Esophagus muscularis mucosa (tissue), 4 donors: ENCODE data around the gene TNKS2. TPM values are rescaled to one million over a fixed set of nuclear protein-coding genes. Genes with fewer than 3 reads are reported as not detected.
A peak's percentile ranks its signal among the peaks of the same experiment; 100 is the strongest.

Experiments
- DNase-seq: peaks from one replicate; pipeline ENCODE4 v3.0.0-alpha.2; 2017; ENCODE audit errors: extremely low spot score
- H3K27ac ChIP-seq, 4 donors: fragments of 200-600 bp; sonication (generic); replicated peaks in 1 of 4; 1 replicate in 3 of 4; 2 replicates in 1 of 4; pipeline ENCODE4 v1.5.1; 2016 to 2019; ENCODE audit warnings: mild to moderate bottlenecking in 1 of 4
- H3K27me3 ChIP-seq, 4 donors: fragments of 200-600 bp; sonication (generic); one replicate each; pipeline versions ENCODE4 v1.5.1 to v1.6.0; 2016 to 2019
- H3K36me3 ChIP-seq, 4 donors: fragments of 200-600 bp; sonication (generic); one replicate each; pipeline ENCODE4 v1.5.1; 2016 to 2019
- H3K4me1 ChIP-seq, 4 donors: fragments of 200-600 bp; sonication (generic); one replicate each; pipeline ENCODE4 v1.5.1; 2016 to 2019
- H3K4me3 ChIP-seq, 4 donors: fragments of 200-600 bp; sonication (generic); 1 replicate in 2 of 4; 2 replicates in 2 of 4; pipeline ENCODE4 v1.5.1; 2016 to 2019; ENCODE audit warnings: mild to moderate bottlenecking in 4 of 4, moderate library complexity in 1 of 4
- H3K9me3 ChIP-seq, 4 donors: fragments of 200-600 bp; sonication (generic); 1 replicate in 3 of 4; 2 replicates in 1 of 4; pipeline ENCODE4 v1.5.1; 2016 to 2019
- EP300 ChIP-seq: sonication (generic); formaldehyde crosslinking; IDR thresholded peaks from one replicate; pipeline ENCODE4 v1.6.1; 2017; ENCODE audit warnings: antibody characterized with exemption
- POLR2A ChIP-seq: fragments of 450-650 bp; IDR thresholded peaks from one replicate; pipeline ENCODE4 v1.6.1; 2017; ENCODE audit warnings: antibody characterized with exemption, moderate library complexity, mild to moderate bottlenecking, low read depth
- POLR2AphosphoS5 ChIP-seq, 2 donors: sonication (generic); formaldehyde crosslinking; IDR thresholded peaks; one replicate each; pipeline ENCODE4 v1.6.1; 2017; ENCODE audit warnings: antibody characterized with exemption in 2 of 2
- WGBS: methylation state at CpG from one replicate; pipeline ENCODE4 v1.1.5; 2018; 5-methylcytosine and 5-hydroxymethylcytosine counted together
- intact Hi-C: fragments of 100-400 bp; cut with DNase I; formaldehyde crosslinking; loops from one replicate; pipeline ENCODE4 v1.15.1; 2023
- total RNA-seq, 4 donors: library from RNA; depleted of rRNA; stranded (reverse); fragments of >200 nt; gene quantifications; one replicate each; pipeline versions ENCODE4 v1.1.0 to v1.2.1, GENCODE V29; 2016
- TF ChIP-seq, protein P1 (sequence below), 3 experiments: fragments of 200-600 bp in 2 of 3; fragments of 450-650 bp in 1 of 3; sonication (generic) in 2 of 3; IDR thresholded peaks; one replicate each; pipeline ENCODE4 v1.5.1; 2017 to 2019; ENCODE audit warnings: antibody characterized with exemption in 3 of 3, mild to moderate bottlenecking in 2 of 3, moderate library complexity in 1 of 3

TNKS2 gene
- total RNA-seq, 4 donors from 2014 or later: 36.7 to 47.1 (median 43.2) TPM

DNA sequence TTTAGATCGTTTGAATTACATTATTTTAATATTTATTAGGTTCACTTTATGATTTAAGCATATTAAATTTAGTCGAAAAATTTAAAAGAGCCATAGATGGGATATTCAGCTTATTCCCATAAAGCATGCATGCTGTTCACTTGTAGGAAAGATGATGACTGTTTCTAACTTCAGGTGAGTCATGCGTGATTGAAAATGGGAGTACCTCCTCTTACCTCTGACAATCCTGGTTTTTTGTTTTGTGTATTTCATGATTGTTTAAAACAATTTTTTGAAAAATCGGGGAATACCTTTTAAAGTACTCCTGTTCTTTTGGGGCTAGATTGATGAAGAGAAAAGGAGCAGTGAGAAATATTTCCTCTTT is 1.4 kb downstream of the TNKS2 start:
- Histone ChIP-seq H3K27me3 (no peaks in the 10 kb centered on the region), H3K36me3 (peaks cover 0 to 16% (median 5%) of the 10 kb centered on the region in 4 donors), H3K4me1 (peaks cover 40 to 73% (median 67%) of the 10 kb centered on the region in 4 donors), H3K9me3 (no peaks in the 10 kb centered on the region), H3K27ac (peak overlapping the region; percentile 99 to 100 (median 99)), H3K4me3 (peak overlapping the region; percentile 84 to 97 (median 94))
- intact Hi-C loops: loop anchor here (5.0 kb wide), 1 partner anchor 242 kb away; no protein-coding TSS in a partner anchor
- no peak for TF ChIP-seq POLR2AphosphoS5 (IDR thresholded peaks at IDR 0.05)
- TF ChIP-seq, protein P1, sequence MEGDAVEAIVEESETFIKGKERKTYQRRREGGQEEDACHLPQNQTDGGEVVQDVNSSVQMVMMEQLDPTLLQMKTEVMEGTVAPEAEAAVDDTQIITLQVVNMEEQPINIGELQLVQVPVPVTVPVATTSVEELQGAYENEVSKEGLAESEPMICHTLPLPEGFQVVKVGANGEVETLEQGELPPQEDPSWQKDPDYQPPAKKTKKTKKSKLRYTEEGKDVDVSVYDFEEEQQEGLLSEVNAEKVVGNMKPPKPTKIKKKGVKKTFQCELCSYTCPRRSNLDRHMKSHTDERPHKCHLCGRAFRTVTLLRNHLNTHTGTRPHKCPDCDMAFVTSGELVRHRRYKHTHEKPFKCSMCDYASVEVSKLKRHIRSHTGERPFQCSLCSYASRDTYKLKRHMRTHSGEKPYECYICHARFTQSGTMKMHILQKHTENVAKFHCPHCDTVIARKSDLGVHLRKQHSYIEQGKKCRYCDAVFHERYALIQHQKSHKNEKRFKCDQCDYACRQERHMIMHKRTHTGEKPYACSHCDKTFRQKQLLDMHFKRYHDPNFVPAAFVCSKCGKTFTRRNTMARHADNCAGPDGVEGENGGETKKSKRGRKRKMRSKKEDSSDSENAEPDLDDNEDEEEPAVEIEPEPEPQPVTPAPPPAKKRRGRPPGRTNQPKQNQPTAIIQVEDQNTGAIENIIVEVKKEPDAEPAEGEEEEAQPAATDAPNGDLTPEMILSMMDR (IDR thresholded peaks at IDR 0.05): no peak
- TF ChIP-seq EP300: no peak
- no peak for TF ChIP-seq POLR2A
- 27% methylated on average over 4 of the region's 4 CpGs for WGBS
- DNase-seq: no peak

DNA sequence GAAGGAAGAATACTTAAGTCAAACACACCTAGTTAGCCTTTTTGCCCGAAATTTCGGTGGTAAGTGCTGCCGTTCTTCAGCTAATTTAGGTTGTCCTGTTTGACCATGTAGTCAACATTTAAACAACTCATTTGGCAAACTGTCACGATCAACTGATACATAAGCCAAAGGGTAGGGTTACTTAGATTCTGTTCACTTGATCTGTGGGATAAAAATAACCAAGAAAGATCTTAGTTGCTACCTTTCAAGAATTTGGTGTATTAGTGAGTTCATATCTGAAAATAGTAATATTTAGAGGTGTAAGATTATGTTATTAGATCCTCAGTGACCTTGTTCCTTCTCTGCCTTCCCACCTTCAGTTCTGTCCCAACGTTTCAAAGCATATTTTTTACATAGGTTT is 2.0 kb downstream of the TNKS2 start:
- Histone ChIP-seq H3K4me1 (peaks cover 40 to 79% (median 72%) of the 10 kb centered on the region in 4 donors), H3K4me3 (peak overlapping the region; percentile 84 to 97 (median 94)), H3K27me3 (no peaks in the 10 kb centered on the region), H3K9me3 (no peaks in the 10 kb centered on the region), H3K27ac (peak overlapping the region in 2 of 4 donors; percentile 16 to 100), H3K36me3 (peaks cover 0 to 22% (median 8%) of the 10 kb centered on the region in 4 donors)
- 53% methylated on average over 5 of the region's 5 CpGs for WGBS
- intact Hi-C loops: no loop called here
- no peak for TF ChIP-seq POLR2A
- TF ChIP-seq EP300: no peak
- TF ChIP-seq POLR2AphosphoS5 (IDR thresholded peaks at IDR 0.05): no peak
- TF ChIP-seq, protein P1 (IDR thresholded peaks at IDR 0.05): no peak
- no peak for DNase-seq

DNA sequence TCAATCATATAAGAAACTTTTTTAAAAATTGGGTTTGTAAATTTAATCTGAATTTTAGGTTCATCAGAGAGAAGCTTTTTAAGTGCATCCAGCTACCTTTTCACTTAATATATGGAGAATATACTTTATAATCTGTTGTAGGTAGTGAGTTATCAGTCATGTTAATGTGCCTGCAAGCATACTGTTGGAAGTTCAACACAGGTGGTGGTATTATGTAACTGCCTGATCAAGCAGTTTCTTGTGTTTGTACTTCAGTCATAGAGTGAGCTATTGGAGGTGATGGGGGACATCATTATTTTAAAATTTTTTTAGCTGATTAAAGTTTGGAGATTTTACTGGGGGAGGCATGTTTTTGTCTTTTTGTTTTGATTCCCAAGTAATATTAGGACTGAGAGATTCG is 2.5 kb downstream of the TNKS2 start:
- H3K4me3 ChIP-seq: peak overlapping the region in 3 of 4 donors; percentile 92 to 97 (median 97)
- peaks cover 45 to 84% (median 77%) of the 10 kb centered on the region in 4 donors for H3K4me1 ChIP-seq
- no peak for DNase-seq
- H3K36me3 ChIP-seq: peaks cover 0 to 28% (median 8%) of the 10 kb centered on the region in 4 donors
- no peak overlapping the region for H3K27ac ChIP-seq
- no peaks in the 10 kb centered on the region for H3K27me3 ChIP-seq
- H3K9me3 ChIP-seq: no peaks in the 10 kb centered on the region
- intact Hi-C loops: no loop called here
- 73% methylated on average over 1 of the region's 1 CpG for WGBS
- no peak for TF ChIP-seq POLR2A
- TF ChIP-seq, protein P1 (IDR thresholded peaks at IDR 0.05): no peak
- no peak for TF ChIP-seq POLR2AphosphoS5 (IDR thresholded peaks at IDR 0.05)
- no peak for TF ChIP-seq EP300

DNA sequence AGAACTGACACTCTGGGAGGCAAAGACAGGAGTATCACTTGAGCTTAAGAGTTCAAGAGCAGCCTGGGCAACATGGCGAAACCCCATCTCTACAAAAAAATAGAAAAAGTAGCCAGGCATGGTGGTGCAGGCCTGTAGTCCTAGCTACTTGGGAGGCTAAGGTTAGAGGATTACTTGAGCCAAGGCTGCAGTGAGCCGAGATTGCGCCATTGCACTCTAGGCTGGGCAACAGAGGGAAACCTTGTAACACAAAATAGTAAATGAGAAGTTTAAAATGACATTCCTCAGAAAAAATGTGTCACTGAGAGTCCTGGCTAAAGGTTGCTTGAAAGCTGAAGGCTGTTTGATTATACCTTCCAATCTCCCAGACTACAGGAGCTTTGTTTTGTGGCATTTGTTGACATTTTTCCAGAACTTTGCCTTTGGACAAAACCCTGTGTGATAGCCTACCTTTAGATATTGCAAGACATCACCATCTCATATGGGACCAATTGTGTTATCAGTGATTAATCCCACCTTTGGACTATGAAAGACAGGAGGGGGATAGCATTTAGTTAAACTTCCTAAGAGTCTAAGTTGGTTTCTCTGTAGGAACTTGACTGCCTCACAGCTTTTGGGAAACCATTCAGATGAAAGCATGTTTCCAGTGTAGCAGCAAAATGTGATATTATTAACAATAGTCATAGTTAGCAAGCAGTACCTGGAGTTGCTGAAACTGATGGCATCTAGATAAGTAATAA is 5.3 kb downstream of the TNKS2 start:
- H3K27ac ChIP-seq: no peak overlapping the region
- intact Hi-C loops: no loop called here
- H3K36me3 ChIP-seq: peaks cover 0 to 33% (median 11%) of the 10 kb centered on the region in 4 donors
- H3K4me3 ChIP-seq: no peak overlapping the region
- H3K4me1 ChIP-seq: peaks cover 39 to 78% (median 73%) of the 10 kb centered on the region in 4 donors
- TF ChIP-seq EP300 (no peak), POLR2A (no peak), POLR2AphosphoS5 (IDR thresholded peaks at IDR 0.05) (no peak)
- TF ChIP-seq, protein P1 (IDR thresholded peaks at IDR 0.05): no peak
- DNase-seq: no peak
- H3K27me3 ChIP-seq: no peaks in the 10 kb centered on the region
- no peaks in the 10 kb centered on the region for H3K9me3 ChIP-seq
- 100% methylated on average over 3 of the region's 3 CpGs for WGBS
